Measurements from ENCODE around the gene OR6J1. TPM values are rescaled to one million over a fixed set of nuclear protein-coding genes. Genes with fewer than 3 reads are reported as not detected.

OR6J1 gene
- total and polyA plus RNA-seq, 9 of the 15 experiments (the other 6 are each of a cell fraction or from before 2014, with no cell fraction given), result not detected

DNA sequence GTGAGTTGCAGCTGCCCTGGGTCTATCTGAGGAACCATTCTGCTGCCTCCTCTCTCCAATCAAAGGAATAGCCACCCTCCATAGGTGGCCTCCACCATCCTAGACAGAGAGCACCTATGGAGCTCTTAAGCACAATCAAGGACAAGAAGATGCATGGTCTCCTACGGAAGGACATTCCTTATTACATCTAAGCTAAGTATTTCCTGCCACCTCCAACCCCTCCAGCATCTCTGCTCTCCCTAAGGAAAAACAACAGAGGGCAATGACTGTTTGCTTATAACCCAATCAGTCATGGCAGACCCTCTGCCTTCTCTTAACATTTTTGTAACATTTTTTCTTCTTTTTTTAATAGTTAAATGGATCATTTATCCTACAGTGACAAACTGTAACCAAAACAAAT is 14.8 kb upstream of the OR6J1 start:
- Histone ChIP-seq H3K4me1 (replicated peaks in 1 of 2; ENCODE audit: control insufficient read depth in 2 of 2, insufficient read depth in 2 of 2, low read length in 2 of 2) (no peaks in the 10 kb centered on the region; a peak in 2 of 5 replicates), H3K36me3 (ENCODE audit: control insufficient read depth, insufficient read depth, low read length) (no peaks in the 10 kb centered on the region), H3K27me3 (ENCODE audit: control insufficient read depth in 2 of 2, insufficient read depth in 2 of 2, low read length in 2 of 2) (no peaks in the 10 kb centered on the region), H3K79me2 (ENCODE audit: control insufficient read depth, insufficient read depth, low read length) (no peaks in the 10 kb centered on the region), H3K9me3 (replicated peaks; ENCODE audit: control insufficient read depth, insufficient read depth, low read depth, low read length) (no peaks in the 10 kb centered on the region), H3K27ac (ENCODE audit: extremely low read depth, low read depth, low read length) (no peak overlapping the region), H3K4me3 (no peak overlapping the region), H4K20me1 (replicated peaks; ENCODE audit: control insufficient read depth, insufficient read depth, low read length) (no peaks in the 10 kb centered on the region), H2AFZ (ENCODE audit: low read depth, low read length) (peak overlapping the region; percentile 65; the same call in 1 of the 2 replicates), H3K9me1 (ENCODE audit: control insufficient read depth, insufficient read depth, low read length) (no peaks in the 10 kb centered on the region), H3K4me2 (ENCODE audit: insufficient read depth, low read length) (no peak overlapping the region), H3K9ac (ENCODE audit: insufficient read depth in 1 of 2, low read depth in 2 of 2, low read length in 2 of 2) (no peak overlapping the region)
- no TSS peak for BruUV-seq (replicated peaks)
- ChIA-PET POLR2A (interaction anchor here (0.6 to 1.3 kb wide), 2 partner anchors 12 to 65 kb away, joined by 3 to 4 read pairs; no protein-coding TSS in a partner anchor), CTCF (ENCODE audit: low intra/inter-chr PET ratio) (interaction anchor here (1.1 kb wide), 1 partner anchor 195 kb away, joined by 3 read pairs; no protein-coding TSS in a partner anchor)
- DNase-seq (ENCODE audit: extremely low read depth in 1 of 4, low spot score in 3 of 4) (no peak), FAIRE-seq (no peak), ATAC-seq (no peak)
- in situ Hi-C loops (cut with MboI) (loop anchor here (10.0 kb wide), 2 partner anchors 186 to 264 kb away; no protein-coding TSS in a partner anchor), intact Hi-C loops (cut with micrococcal nuclease) (loop anchor here (1.0 to 10.0 kb wide), 6 partner anchors 54 to 274 kb away; partner anchors contain the start of gene OXA1L)
- TF ChIP-seq RB1 (IDR thresholded peaks at IDR 0.05; ENCODE audit: low read depth) (no peak), ZNF589 (CRISPR knock-in tag; IDR thresholded peaks at IDR 0.05; ENCODE audit: low read depth) (no peak), ZNF263 (CRISPR knock-in tag; IDR thresholded peaks at IDR 0.05; ENCODE audit: borderline replicate concordance) (no peak)
- TF ChIP-seq, protein P1, sequence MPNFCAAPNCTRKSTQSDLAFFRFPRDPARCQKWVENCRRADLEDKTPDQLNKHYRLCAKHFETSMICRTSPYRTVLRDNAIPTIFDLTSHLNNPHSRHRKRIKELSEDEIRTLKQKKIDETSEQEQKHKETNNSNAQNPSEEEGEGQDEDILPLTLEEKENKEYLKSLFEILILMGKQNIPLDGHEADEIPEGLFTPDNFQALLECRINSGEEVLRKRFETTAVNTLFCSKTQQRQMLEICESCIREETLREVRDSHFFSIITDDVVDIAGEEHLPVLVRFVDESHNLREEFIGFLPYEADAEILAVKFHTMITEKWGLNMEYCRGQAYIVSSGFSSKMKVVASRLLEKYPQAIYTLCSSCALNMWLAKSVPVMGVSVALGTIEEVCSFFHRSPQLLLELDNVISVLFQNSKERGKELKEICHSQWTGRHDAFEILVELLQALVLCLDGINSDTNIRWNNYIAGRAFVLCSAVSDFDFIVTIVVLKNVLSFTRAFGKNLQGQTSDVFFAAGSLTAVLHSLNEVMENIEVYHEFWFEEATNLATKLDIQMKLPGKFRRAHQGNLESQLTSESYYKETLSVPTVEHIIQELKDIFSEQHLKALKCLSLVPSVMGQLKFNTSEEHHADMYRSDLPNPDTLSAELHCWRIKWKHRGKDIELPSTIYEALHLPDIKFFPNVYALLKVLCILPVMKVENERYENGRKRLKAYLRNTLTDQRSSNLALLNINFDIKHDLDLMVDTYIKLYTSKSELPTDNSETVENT (CRISPR knock-in tag; IDR thresholded peaks at IDR 0.05), result no peak
- WGBS (ENCODE audit: insufficient coverage, low coverage, missing lambda C conversion rate), result 0% methylated on average over 1 of the region's 1 CpG
